ACC112 (cell line): ENCODE data around the gene BTNL2.
A peak's percentile ranks its signal among the peaks of the same experiment; 100 is the strongest.

Experiments
- H2AFZ ChIP-seq: fragments of 200-600 bp; sonication (generic); one replicate; pipeline ENCODE4 v1.6.0; 2017; ENCODE audit warnings: antibody characterized with exemption, low read length; ENCODE audit not compliant: unreplicated experiment
- H3K27ac ChIP-seq: fragments of 200-600 bp; sonication (generic); 2 replicates; pipeline ENCODE4 v1.5.1; 2014; ENCODE audit warnings: low read depth, mild to moderate bottlenecking, antibody characterized with exemption, low read length, moderate library complexity
- H3K27me3 ChIP-seq: fragments of 200-600 bp; sonication (generic); 2 replicates; pipeline ENCODE4 v1.6.1; 2014; ENCODE audit warnings: mild to moderate bottlenecking, antibody characterized with exemption, low read length, moderate library complexity, mixed read lengths; ENCODE audit not compliant: insufficient read depth
- H3K36me3 ChIP-seq: fragments of 200-600 bp; sonication (generic); 2 replicates; pipeline ENCODE4 v1.6.1; 2016; ENCODE audit warnings: mild to moderate bottlenecking, antibody characterized with exemption, low read length, moderate library complexity, mixed read lengths; ENCODE audit not compliant: insufficient read depth
- H3K4me1 ChIP-seq: fragments of 200-600 bp; sonication (generic); one replicate; pipeline ENCODE4 v1.6.1; 2016; ENCODE audit warnings: low read length, mixed read lengths; ENCODE audit not compliant: insufficient read depth, unreplicated experiment, control insufficient read depth
- H3K4me3 ChIP-seq: fragments of 200-600 bp; sonication (generic); 2 replicates; pipeline ENCODE4 v1.5.1; 2014; ENCODE audit warnings: mild to moderate bottlenecking, low read depth, low read length
- H3K79me2 ChIP-seq: fragments of 200-600 bp; sonication (generic); one replicate; pipeline ENCODE4 v1.6.0; 2016; ENCODE audit warnings: low read length; ENCODE audit not compliant: control insufficient read depth, unreplicated experiment, insufficient read depth

The BTNL2 gene, protein sequence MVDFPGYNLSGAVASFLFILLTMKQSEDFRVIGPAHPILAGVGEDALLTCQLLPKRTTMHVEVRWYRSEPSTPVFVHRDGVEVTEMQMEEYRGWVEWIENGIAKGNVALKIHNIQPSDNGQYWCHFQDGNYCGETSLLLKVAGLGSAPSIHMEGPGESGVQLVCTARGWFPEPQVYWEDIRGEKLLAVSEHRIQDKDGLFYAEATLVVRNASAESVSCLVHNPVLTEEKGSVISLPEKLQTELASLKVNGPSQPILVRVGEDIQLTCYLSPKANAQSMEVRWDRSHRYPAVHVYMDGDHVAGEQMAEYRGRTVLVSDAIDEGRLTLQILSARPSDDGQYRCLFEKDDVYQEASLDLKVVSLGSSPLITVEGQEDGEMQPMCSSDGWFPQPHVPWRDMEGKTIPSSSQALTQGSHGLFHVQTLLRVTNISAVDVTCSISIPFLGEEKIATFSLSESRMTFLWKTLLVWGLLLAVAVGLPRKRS

DNA sequence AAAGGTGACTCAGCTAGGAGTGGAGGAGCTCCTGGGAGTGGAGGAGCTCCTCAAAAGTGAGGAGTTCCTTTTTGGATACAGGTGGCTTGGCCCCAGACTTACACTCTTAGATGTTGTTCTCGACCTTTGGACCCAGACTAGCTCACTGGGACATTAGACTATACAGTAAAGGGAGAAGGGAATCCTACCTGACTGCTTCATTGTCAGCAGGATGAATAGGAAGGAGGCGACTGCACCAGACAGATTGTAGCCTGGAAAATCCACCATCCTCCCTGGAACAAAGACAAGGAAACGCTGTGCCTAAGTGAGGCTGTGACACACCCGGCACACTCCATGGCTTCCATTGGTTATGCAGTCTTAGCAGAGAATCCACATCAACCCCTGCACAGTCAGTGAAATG is at the start of gene BTNL2:
TSS of gene BTNL2 (minus strand) at position 325 of the 400 bp plus-strand sequence. CDS start at position 267, 58 bp downstream.
- Histone ChIP-seq H3K27ac (no peak within 1 kb of the TSS), H2AFZ (no peak within 1 kb of the TSS), H3K27me3 (peaks cover 79% of the 10 kb centered on the region), H3K36me3 (no peaks in the 10 kb centered on the region), H3K4me1 (no peaks in the 10 kb centered on the region), H3K4me3 (no peak within 1 kb of the TSS), H3K79me2 (no peaks in the 10 kb centered on the region)

GRCh38 chr6:32449088-32449736 is 42.2 kb upstream of the BTNL2 start:
- no peaks in the 10 kb centered on the region for H3K4me1 ChIP-seq
- no peak overlapping the region for H3K4me3 ChIP-seq
- H3K79me2 ChIP-seq: no peaks in the 10 kb centered on the region
- no peak overlapping the region for H3K27ac ChIP-seq
- H3K27me3 ChIP-seq: peaks cover 24% of the 10 kb centered on the region
- no peak overlapping the region for H2AFZ ChIP-seq
- H3K36me3 ChIP-seq: no peaks in the 10 kb centered on the region

- Histone ChIP-seq H3K36me3 (no peaks in the 10 kb centered on the region), H2AFZ (no peak overlapping the region), H3K27ac (no peak overlapping the region), H3K27me3 (peaks cover 36% of the 10 kb centered on the region), H3K4me3 (no peak overlapping the region), H3K4me1 (no peaks in the 10 kb centered on the region), H3K79me2 (no peaks in the 10 kb centered on the region)
Measured at GRCh38 chr6:32447932-32448331, 41.0 kb upstream of the BTNL2 start.

DNA sequence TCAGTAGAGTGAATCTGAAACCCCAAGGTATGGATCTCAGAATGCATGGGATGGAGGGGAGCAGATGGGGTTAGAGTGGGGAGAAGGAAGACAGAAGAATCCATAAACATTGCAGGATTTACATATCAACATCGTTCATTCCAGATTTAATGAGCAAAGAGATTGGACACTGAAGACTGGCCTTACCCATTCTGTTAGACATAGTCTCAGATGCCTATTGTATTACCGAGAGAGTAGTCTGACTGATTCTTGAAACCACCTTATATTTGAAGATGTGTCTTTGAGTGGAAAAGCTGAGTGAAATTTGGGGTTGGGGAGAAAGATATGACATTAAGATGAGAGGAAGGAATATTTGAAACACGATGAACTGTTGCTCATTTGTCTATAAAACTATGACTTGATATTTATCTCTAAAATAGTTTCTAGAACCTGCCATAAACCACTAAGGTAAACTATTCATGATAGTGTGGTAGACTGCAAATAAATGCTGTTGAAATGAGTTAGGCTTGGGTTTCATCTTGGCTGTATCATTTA is 38.4 kb upstream of the BTNL2 start:
- Histone ChIP-seq H2AFZ (no peak overlapping the region), H3K27ac (no peak overlapping the region), H3K4me3 (no peak overlapping the region), H3K27me3 (peaks cover 50% of the 10 kb centered on the region), H3K4me1 (no peaks in the 10 kb centered on the region), H3K36me3 (no peaks in the 10 kb centered on the region), H3K79me2 (no peaks in the 10 kb centered on the region)

GRCh38 chr6:32444433-32444832 is 37.5 kb upstream of the BTNL2 start:
- no peaks in the 10 kb centered on the region for H3K36me3 ChIP-seq
- no peak overlapping the region for H3K4me3 ChIP-seq
- H3K27ac ChIP-seq: no peak overlapping the region
- peaks cover 52% of the 10 kb centered on the region for H3K27me3 ChIP-seq
- H3K4me1 ChIP-seq: no peaks in the 10 kb centered on the region
- H2AFZ ChIP-seq: no peak overlapping the region
- H3K79me2 ChIP-seq: no peaks in the 10 kb centered on the region

DNA sequence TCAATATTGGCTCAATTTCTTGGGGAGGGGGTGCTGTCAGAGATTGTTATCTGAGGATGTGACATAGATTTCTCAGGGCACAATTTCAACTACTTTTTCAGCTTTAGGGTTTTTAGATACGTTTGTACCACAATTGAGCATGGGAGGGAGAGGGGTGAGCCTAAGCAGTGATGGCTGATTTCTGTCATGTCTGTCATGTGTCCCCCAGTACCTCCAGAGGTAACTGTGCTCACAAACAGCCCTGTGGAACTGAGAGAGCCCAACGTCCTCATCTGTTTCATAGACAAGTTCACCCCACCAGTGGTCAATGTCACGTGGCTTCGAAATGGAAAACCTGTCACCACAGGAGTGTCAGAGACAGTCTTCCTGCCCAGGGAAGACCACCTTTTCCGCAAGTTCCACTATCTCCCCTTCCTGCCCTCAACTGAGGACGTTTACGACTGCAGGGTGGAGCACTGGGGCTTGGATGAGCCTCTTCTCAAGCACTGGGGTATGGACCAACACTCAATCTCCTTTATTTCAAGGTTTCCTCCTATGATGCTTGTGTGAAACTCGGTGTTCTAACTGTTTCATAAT is 36.1 kb upstream of the BTNL2 start:
- Histone ChIP-seq H3K79me2 (no peaks in the 10 kb centered on the region), H3K27me3 (peaks cover 58% of the 10 kb centered on the region), H3K27ac (no peak overlapping the region), H3K36me3 (no peaks in the 10 kb centered on the region), H2AFZ (no peak overlapping the region), H3K4me3 (no peak overlapping the region), H3K4me1 (no peaks in the 10 kb centered on the region)

DNA sequence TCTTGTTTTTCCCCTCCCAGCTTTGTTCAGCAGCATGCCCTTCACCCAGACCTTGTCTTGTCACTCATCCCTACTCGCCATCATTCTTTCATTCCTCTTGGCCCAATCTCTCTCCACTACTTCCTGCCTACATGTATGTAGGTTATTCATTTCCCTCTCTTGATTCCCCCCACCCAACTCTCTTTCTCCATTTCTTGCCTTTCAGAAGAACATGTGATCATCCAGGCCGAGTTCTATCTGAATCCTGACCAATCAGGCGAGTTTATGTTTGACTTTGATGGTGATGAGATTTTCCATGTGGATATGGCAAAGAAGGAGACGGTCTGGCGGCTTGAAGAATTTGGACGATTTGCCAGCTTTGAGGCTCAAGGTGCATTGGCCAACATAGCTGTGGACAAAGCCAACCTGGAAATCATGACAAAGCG is 35.3 kb upstream of the BTNL2 start:
- H3K79me2 ChIP-seq: no peaks in the 10 kb centered on the region
- no peak overlapping the region for H3K4me3 ChIP-seq
- H3K27ac ChIP-seq: no peak overlapping the region
- no peaks in the 10 kb centered on the region for H3K4me1 ChIP-seq
- H3K27me3 ChIP-seq: peaks cover 63% of the 10 kb centered on the region
- H2AFZ ChIP-seq: no peak overlapping the region
- H3K36me3 ChIP-seq: no peaks in the 10 kb centered on the region

DNA sequence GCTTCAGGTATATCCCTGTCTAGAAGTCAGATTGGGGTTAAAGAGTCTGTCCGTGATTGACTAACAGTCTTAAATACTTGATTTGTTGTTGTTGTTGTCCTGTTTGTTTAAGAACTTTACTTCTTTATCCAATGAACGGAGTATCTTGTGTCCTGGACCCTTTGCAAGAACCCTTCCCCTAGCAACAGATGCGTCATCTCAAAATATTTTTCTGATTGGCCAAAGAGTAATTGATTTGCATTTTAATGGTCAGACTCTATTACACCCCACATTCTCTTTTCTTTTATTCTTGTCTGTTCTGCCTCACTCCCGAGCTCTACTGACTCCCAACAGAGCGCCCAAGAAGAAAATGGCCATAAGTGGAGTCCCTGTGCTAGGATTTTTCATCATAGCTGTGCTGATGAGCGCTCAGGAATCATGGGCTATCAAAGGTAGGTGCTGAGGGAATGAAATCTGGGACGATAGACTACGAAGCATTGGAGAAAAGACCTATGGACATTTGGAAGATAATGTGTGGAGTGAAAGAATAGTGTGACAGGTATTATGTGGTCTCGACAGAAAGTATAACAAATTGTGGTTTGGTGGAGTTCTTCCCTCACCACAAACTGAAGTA is 32.7 kb upstream of the BTNL2 start, which contains the start of gene HLA-DRA:
TSS of gene HLA-DRA (plus strand) at position 286 of the 613 bp plus-strand sequence. CDS start at position 350, 64 bp downstream.
- H2AFZ ChIP-seq: no peak within 1 kb of the TSS
- no peaks in the 10 kb centered on the region for H3K4me1 ChIP-seq
- no peak within 1 kb of the TSS for H3K27ac ChIP-seq
- peaks cover 72% of the 10 kb centered on the region for H3K27me3 ChIP-seq
- H3K36me3 ChIP-seq: no peaks in the 10 kb centered on the region
- no peaks in the 10 kb centered on the region for H3K79me2 ChIP-seq
- peak within 1 kb of the TSS; percentile 71 for H3K4me3 ChIP-seq

- no peaks in the 10 kb centered on the region for H3K4me1 ChIP-seq
- no peak overlapping the region for H3K27ac ChIP-seq
- H3K36me3 ChIP-seq: no peaks in the 10 kb centered on the region
- H3K4me3 ChIP-seq: no peak overlapping the region
- H3K79me2 ChIP-seq: no peaks in the 10 kb centered on the region
- peaks cover 71% of the 10 kb centered on the region for H3K27me3 ChIP-seq
- H2AFZ ChIP-seq: no peak overlapping the region
Measured at GRCh38 chr6:32439139-32439538, 32.2 kb upstream of the BTNL2 start.
